Hematopoietic multipotent progenitor cell treated with erythropoietin and hydrocortisone succinate and interleukin-3 and kit ligand, for 4 days (in vitro differentiated cells): ENCODE data around the gene APBA1.

ENCODE experiments used
- DNase-seq: peaks from one replicate; pipeline ENCODE4 v3.0.0-alpha.2; 2015

Gene APBA1

DNA sequence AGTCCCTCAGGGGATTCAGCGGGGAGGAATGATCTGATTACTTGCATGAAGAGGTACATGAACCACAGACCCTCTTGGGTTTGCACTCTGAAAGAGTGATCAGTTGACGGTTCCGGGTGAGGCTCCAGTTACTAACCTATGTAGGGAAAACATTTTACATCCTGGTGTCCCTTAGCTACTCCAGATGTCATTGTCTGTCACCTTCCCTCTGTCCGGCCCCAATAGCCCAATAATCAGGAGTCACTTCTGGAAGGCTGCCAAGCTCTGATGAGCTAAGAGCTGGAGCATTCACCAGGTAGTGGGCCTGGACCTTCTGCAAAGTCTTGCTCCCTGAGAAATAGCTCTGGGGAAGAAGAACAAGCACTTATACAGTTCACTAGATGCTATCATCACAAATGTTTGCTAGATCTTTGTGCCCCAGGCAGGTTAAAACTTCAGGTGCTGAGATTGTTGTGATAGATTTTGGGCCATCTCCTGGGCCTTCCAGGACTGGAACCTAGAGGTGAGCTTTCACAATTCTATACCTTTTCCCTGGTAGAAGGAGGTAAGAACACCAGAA lies 282.7 kb downstream of the APBA1 start:
- DNase-seq: no peak

- no peak for DNase-seq
These were observed 283.6 kb downstream of the APBA1 start for GRCh38 chr9:69388596-69388995.

GRCh38 chr9:69386651-69387050 lies 285.5 kb downstream of the APBA1 start:
- DNase-seq: no peak

GRCh38 chr9:69385581-69386033 lies 286.6 kb downstream of the APBA1 start:
- DNase-seq: no peak

GRCh38 chr9:69382135-69382534 lies 290.0 kb downstream of the APBA1 start:
- no peak for DNase-seq

- DNase-seq: no peak
These were observed 291.4 kb downstream of the APBA1 start for GRCh38 chr9:69380811-69381210.

- DNase-seq: no peak
These were observed 291.9 kb downstream of the APBA1 start for GRCh38 chr9:69380301-69380700.

DNA sequence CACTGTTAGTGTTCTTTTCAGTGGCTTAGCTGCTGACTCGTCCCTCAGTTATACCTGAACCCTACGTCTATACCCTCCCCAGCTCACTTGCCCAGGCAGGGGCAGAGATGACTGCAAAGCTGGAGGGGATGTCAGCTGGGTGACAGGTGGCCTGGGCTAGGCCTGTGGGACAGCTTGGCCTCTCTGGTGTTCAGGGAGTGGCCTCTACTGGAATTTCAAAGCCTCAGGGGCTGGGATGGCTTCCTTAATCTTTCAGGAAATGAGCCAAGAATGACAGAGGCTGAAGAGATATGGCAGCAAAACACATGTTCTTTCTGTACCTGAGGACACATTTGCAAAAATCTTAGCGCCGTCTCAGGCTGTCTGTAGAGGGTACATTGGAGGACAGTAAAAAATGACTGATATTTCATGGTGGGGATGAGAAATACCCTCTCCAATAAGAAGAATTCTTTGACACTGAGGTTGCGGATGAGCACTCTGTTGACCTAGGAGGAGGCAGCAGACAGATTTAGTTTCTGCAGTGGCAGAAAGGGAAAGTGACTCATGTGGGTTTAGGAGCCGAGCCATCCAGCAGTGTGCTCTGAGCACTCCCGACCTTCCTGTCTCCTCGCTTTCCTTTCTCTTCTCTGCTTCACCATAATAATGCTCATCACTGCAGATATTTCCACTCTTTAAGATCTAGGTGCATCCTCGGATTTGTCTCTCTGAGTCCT lies 292.7 kb downstream of the APBA1 start:
- DNase-seq: no peak

GRCh38 chr9:69377981-69378380 lies 294.2 kb downstream of the APBA1 start:
- DNase-seq: no peak
